GM06990 (cell line): Measurements from ENCODE around the gene TGM1.

ENCODE experiments used
- DNase-seq: peaks from one replicate; pipeline ENCODE4 v3.0.0-alpha.2; 2011; ENCODE audit not compliant: insufficient read length; ENCODE audit errors: extremely low read depth
- H3K27me3 ChIP-seq: replicated peaks from 2 replicates; pipeline ENCODE4 v1.6.0; 2011; ENCODE audit warnings: low read length; ENCODE audit not compliant: control insufficient read depth, insufficient read depth
- H3K36me3 ChIP-seq: 2 replicates; pipeline ENCODE4 v1.5.1; 2011; ENCODE audit warnings: low read length; ENCODE audit not compliant: control insufficient read depth, insufficient read depth
- H3K4me3 ChIP-seq: replicated peaks from 2 replicates; pipeline ENCODE4 v1.5.1; 2011; ENCODE audit warnings: low read depth, mild to moderate bottlenecking, control low read depth, low read length
- TF ChIP-seq, protein P1 (sequence below): IDR thresholded peaks from 2 replicates; pipeline ENCODE4 v1.5.1; 2011; ENCODE audit warnings: low read length, control low read depth, mild to moderate bottlenecking, inconsistent platforms; ENCODE audit not compliant: insufficient read depth, poor library complexity, severe bottlenecking

TGM1 gene

GRCh38 chr14:24271134-24271833 is 8.3 kb upstream of the TGM1 start, which contains the start of gene RABGGTA:
TSS of gene RABGGTA (minus strand) at chr14:24271597. CDS start at chr14:24271115, 482 bp downstream.
- Histone ChIP-seq H3K36me3 (peaks cover 19% of the 10 kb centered on the region), H3K27me3 (no peaks in the 10 kb centered on the region), H3K4me3 (peak within 1 kb of the TSS; percentile 89)
- peak; percentile 98 for DNase-seq
- TF ChIP-seq, protein P1, sequence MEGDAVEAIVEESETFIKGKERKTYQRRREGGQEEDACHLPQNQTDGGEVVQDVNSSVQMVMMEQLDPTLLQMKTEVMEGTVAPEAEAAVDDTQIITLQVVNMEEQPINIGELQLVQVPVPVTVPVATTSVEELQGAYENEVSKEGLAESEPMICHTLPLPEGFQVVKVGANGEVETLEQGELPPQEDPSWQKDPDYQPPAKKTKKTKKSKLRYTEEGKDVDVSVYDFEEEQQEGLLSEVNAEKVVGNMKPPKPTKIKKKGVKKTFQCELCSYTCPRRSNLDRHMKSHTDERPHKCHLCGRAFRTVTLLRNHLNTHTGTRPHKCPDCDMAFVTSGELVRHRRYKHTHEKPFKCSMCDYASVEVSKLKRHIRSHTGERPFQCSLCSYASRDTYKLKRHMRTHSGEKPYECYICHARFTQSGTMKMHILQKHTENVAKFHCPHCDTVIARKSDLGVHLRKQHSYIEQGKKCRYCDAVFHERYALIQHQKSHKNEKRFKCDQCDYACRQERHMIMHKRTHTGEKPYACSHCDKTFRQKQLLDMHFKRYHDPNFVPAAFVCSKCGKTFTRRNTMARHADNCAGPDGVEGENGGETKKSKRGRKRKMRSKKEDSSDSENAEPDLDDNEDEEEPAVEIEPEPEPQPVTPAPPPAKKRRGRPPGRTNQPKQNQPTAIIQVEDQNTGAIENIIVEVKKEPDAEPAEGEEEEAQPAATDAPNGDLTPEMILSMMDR = peak; percentile 76

DNA sequence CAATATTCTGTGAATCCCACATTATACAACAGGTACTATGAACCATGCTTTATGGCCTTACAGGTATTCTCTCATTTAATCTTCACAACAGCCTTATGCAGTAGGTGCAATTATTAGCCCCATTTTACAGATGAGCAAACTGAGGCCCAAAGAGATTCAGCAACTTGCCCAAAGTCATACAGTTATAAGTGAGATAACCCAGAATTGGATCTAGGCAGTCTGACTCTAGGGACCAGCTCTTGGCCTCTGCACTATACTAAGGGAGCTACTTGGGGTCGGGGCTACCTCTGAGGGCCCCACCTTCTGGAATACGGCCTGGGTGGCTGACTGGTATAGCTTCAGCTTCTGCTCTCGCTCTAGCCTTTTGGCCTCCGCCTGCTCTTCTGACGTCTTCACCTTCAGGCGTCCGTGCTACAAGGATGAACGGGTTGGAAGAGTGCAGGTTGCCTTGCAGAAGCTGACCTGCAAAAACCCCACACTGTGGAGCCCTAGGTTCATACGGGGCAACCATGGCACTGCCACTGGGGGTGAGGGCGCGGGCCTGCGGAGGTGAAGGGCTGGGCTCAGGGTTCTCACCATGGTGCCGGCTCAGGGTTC is 7.7 kb upstream of the TGM1 start:
- TF ChIP-seq, protein P1 = no peak
- H3K27me3 ChIP-seq = no peaks in the 10 kb centered on the region
- DNase-seq = no peak
- peak overlapping the region; percentile 89 for H3K4me3 ChIP-seq
- H3K36me3 ChIP-seq = peaks cover 22% of the 10 kb centered on the region

GRCh38 chr14:24269910-24270536 is 7.0 kb upstream of the TGM1 start:
- H3K27me3 ChIP-seq = no peaks in the 10 kb centered on the region

GRCh38 chr14:24269368-24269767 is 6.4 kb upstream of the TGM1 start:
- Histone ChIP-seq H3K4me3 (no peak overlapping the region), H3K27me3 (no peaks in the 10 kb centered on the region), H3K36me3 (peaks cover 25% of the 10 kb centered on the region)
- TF ChIP-seq, protein P1 = no peak
- DNase-seq = no peak

More at GRCh38 chr14:24269910-24270536, 7.0 kb upstream of the TGM1 start:
- TF ChIP-seq, protein P1 = no peak
- Histone ChIP-seq H3K36me3 (peaks cover 25% of the 10 kb centered on the region), H3K4me3 (peak overlapping the region; percentile 89)
- DNase-seq = no peak

DNA sequence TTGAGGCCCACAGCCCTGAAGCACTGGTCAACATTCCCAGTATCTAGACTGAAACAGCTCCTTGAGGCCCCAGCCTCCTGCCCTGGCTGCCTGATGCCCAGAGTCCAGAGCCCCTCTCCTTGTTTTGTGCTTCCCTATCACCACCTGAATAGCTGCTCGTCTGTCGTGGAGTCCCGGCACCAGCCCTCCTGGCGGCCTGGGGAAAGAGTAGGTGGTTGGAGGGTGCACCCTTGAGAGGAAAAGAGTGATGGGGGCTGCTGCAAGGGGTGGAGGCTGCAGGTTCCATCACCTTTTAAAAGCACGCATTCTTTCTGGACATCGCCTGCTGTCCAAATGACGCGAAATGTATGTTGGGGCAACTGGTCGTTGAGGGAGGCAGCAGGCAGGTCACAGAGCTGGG is 5.2 kb upstream of the TGM1 start:
- TF ChIP-seq, protein P1 = no peak
- no peak for DNase-seq
- Histone ChIP-seq H3K27me3 (no peaks in the 10 kb centered on the region), H3K36me3 (peaks cover 27% of the 10 kb centered on the region), H3K4me3 (no peak overlapping the region)
